ENCODE data around the gene MAG. TPM values are rescaled to one million over a fixed set of nuclear protein-coding genes. Genes with fewer than 3 reads are reported as not detected.

MAG gene
- total RNA-seq, 1 donor from 2014 or later, result not detected

DNA sequence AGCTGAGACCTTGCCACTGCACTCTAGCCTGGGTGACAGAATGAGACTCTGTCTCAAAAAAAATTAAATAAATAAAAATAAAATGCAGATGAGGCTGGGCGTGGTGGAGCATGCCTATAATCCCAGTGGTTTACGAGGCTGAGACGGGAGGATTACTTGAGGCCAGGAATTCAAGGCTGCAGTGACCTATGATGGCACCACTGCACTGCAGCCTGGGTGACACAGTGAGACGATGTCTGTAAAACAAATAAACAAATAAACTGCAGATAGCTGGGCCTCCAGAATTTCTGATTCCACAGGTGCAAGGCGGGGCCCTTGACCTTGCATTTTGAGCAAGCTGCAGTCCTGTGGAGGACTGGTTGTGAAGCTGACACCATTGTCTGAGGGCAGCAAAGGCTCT, 3.1 kb upstream of the MAG start:
- TF ChIP-seq, protein P1, sequence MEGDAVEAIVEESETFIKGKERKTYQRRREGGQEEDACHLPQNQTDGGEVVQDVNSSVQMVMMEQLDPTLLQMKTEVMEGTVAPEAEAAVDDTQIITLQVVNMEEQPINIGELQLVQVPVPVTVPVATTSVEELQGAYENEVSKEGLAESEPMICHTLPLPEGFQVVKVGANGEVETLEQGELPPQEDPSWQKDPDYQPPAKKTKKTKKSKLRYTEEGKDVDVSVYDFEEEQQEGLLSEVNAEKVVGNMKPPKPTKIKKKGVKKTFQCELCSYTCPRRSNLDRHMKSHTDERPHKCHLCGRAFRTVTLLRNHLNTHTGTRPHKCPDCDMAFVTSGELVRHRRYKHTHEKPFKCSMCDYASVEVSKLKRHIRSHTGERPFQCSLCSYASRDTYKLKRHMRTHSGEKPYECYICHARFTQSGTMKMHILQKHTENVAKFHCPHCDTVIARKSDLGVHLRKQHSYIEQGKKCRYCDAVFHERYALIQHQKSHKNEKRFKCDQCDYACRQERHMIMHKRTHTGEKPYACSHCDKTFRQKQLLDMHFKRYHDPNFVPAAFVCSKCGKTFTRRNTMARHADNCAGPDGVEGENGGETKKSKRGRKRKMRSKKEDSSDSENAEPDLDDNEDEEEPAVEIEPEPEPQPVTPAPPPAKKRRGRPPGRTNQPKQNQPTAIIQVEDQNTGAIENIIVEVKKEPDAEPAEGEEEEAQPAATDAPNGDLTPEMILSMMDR (conservative IDR thresholded peaks at IDR 0.05), result no peak
- Mint-ChIP-seq H3K36me3 (ENCODE audit: low read depth) (no peaks in the 10 kb centered on the region), H3K27ac (ENCODE audit: unreplicated experiment) (no peak overlapping the region), H3K4me3 (no peak overlapping the region), H3K9me3 (no peaks in the 10 kb centered on the region), H3K4me1 (no peaks in the 10 kb centered on the region), H3K27me3 (ENCODE audit: low read depth) (peaks cover 13% of the 10 kb centered on the region)
- DNase-seq (ENCODE audit: low read depth, low spot score), result no peak

- DNase-seq (ENCODE audit: low read depth, low spot score), result no peak
- Mint-ChIP-seq H3K4me1 (no peaks in the 10 kb centered on the region), H3K4me3 (no peak overlapping the region), H3K36me3 (ENCODE audit: low read depth) (no peaks in the 10 kb centered on the region), H3K27ac (ENCODE audit: unreplicated experiment) (peak overlapping the region; percentile 35), H3K27me3 (ENCODE audit: low read depth) (peaks cover 9% of the 10 kb centered on the region), H3K9me3 (no peaks in the 10 kb centered on the region)
- TF ChIP-seq, protein P1 (conservative IDR thresholded peaks at IDR 0.05), result no peak
Observed at GRCh38 chr19:35290381-35291127, 1.4 kb upstream of the MAG start.

- no peaks in the 10 kb centered on the region for H3K4me1 Mint-ChIP-seq
- peaks cover 9% of the 10 kb centered on the region for H3K27me3 Mint-ChIP-seq (ENCODE audit: low read depth)
- no peak overlapping the region for H3K4me3 Mint-ChIP-seq
- DNase-seq (ENCODE audit: low read depth, low spot score), result no peak
- TF ChIP-seq, protein P1 (conservative IDR thresholded peaks at IDR 0.05), result no peak
- no peaks in the 10 kb centered on the region for H3K36me3 Mint-ChIP-seq (ENCODE audit: low read depth)
- H3K9me3 Mint-ChIP-seq, result no peaks in the 10 kb centered on the region
- peak overlapping the region; percentile 94 for H3K27ac Mint-ChIP-seq (ENCODE audit: unreplicated experiment)
Observed at GRCh38 chr19:35291259-35291658, 702 bp upstream of the MAG start.

DNA sequence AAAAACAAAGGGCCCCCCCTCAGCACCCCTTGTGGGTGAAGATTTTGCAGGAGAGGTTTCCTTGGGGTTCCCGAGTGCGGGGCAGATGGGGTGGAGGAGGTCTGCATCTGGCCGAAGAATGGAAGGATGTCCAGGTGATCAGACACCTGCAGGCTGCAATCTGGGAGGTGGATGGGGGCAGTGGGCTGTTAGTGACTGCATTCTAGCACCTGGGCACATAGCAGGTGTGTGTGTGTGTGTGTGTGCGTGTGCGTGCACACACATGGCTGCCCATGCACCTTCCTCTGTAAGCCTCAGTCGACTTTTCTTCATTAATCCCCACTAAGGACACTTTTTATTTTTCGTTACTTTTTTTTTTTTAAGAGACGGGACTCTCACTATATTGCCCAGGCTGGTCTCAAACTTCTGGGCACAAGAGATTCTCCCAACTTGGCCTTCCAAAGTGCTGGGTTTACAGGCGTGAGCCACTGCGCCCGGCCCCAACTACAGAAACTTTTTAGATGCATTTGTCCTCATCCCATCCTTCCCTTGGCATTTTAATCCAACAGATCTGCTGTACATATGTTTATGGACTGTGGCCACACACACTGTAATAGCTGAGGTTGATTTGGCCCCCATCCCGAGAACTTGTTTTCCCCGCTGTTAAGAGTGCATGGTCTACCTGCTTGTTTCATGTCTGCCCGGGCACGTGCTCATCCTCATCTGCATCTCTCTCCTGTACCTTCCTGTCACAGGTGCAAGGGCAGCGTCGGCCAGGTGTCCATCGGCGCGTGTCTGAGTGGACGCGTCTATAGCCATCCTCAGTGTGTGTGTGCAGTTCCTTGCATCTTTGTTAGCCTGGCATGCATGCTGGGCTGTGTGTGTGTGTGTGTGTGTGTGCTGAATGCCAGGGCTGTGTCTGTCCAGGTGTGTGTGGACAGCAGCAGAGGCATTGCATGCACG, 731 bp downstream of the MAG start:
- TF ChIP-seq, protein P1 (conservative IDR thresholded peaks at IDR 0.05), result no peak
- Mint-ChIP-seq H3K9me3 (no peaks in the 10 kb centered on the region), H3K36me3 (ENCODE audit: low read depth) (no peaks in the 10 kb centered on the region), H3K27ac (ENCODE audit: unreplicated experiment) (no peak overlapping the region), H3K4me1 (no peaks in the 10 kb centered on the region), H3K27me3 (ENCODE audit: low read depth) (peaks cover 9% of the 10 kb centered on the region), H3K4me3 (no peak overlapping the region)
- no peak for DNase-seq (ENCODE audit: low read depth, low spot score)

DNA sequence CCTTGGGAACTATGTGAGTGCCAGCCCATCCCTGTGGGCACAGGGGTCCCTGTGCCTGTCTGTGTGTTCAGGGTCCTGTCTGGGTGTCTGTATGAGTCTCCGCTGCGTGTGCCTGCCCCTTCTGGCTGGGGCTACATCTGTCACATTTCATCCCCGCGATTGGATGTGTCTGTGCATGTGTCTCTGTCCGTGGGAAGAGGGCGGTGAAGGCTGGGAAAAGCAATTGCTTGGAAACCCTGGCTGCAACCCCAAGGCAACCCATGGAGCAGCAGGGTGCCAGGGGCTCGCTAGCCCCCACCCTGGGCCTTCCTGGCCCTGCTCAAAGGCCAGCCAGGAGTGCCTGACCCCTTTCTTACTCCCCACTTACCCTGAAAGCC, 1.4 kb downstream of the MAG start:
- H3K27me3 Mint-ChIP-seq (ENCODE audit: low read depth), result peaks cover 9% of the 10 kb centered on the region

More for the DNA sequence above, 1.4 kb downstream of the MAG start:
- no peaks in the 10 kb centered on the region for H3K4me1 Mint-ChIP-seq
- no peaks in the 10 kb centered on the region for H3K9me3 Mint-ChIP-seq
- H3K27ac Mint-ChIP-seq (ENCODE audit: unreplicated experiment), result no peak overlapping the region
- TF ChIP-seq, protein P1 (conservative IDR thresholded peaks at IDR 0.05), result no peak
- H3K4me3 Mint-ChIP-seq, result no peak overlapping the region
- H3K36me3 Mint-ChIP-seq (ENCODE audit: low read depth), result no peaks in the 10 kb centered on the region
- DNase-seq (ENCODE audit: low read depth, low spot score), result no peak

Measured in neural crest cell (in vitro differentiated cells).